IMR-90 (cell line): ENCODE data around the gene A4GALT. TPM values are rescaled to one million over a fixed set of nuclear protein-coding genes. Genes with fewer than 3 reads are reported as not detected.

Experiments used
- ATAC-seq: fragments of 200-7000 bp; cut with Tn5 transposase; 2 replicates; pipeline ENCODE4 v1.9.1; 2020; ENCODE audit warnings: low read depth, mild to moderate bottlenecking, moderate library complexity
- BruUV-seq: library from RNA; stranded (reverse); fragments of 400-500 nt; replicated peaks from 2 replicates; lab custom pipeline; 2021; lab: Mats Ljungman, UMichigan
- CTCF ChIA-PET: fragments of 300-600 bp; formaldehyde crosslinking; extraction: SDS; loops from one replicate; lab custom pipeline; 2021; ENCODE audit warnings: antibody characterized with exemption; lab: Yijun Ruan, JAX
- POLR2A ChIA-PET: fragments of 300-600 bp; sonication (Branson Sonifier 250); formaldehyde crosslinking; loops from one replicate; lab custom pipeline; 2022; ENCODE audit warnings: antibody characterized with exemption; ENCODE audit not compliant: unreplicated experiment; lab: Charles Lee
- DNase-seq: peaks from one replicate; pipeline ENCODE4 v3.0.0; 2013
- H2AFZ ChIP-seq: replicated peaks from 2 replicates; pipeline ENCODE3; 2013; ENCODE audit warnings: low read length, mild to moderate bottlenecking; ENCODE audit not compliant: poor library complexity
- H2AK5ac ChIP-seq: 2 replicates; pipeline ENCODE4 v1.6.1; 2013; ENCODE audit warnings: low read depth, low read length, inconsistent platforms
- H2AK9ac ChIP-seq: replicated peaks from 2 replicates; pipeline ENCODE3; 2013; ENCODE audit warnings: mild to moderate bottlenecking, low read depth, low read length, moderate library complexity; ENCODE audit not compliant: poor library complexity
- H2BK120ac ChIP-seq: 2 replicates; pipeline ENCODE4 v1.6.1; 2013; ENCODE audit warnings: low read depth, low read length, inconsistent platforms
- H2BK15ac ChIP-seq: 3 replicates; pipeline ENCODE4 v1.6.1; 2013; ENCODE audit warnings: low read depth, low read length, inconsistent platforms
- H2BK20ac ChIP-seq: 2 replicates; pipeline ENCODE4 v1.6.1; 2013; ENCODE audit warnings: low read depth, mild to moderate bottlenecking, inconsistent platforms, low read length, moderate library complexity
- H2BK5ac ChIP-seq: 2 replicates; pipeline ENCODE4 v1.6.1; 2013; ENCODE audit warnings: mild to moderate bottlenecking, low read depth, low read length, inconsistent platforms; ENCODE audit not compliant: poor library complexity, severe bottlenecking
- H3K14ac ChIP-seq: replicated peaks from 2 replicates; pipeline ENCODE4 v1.6.1; 2013; ENCODE audit warnings: low read depth, low read length, inconsistent platforms
- H3K18ac ChIP-seq: 2 replicates; pipeline ENCODE4 v1.6.1; 2013; ENCODE audit warnings: low read depth, low read length, control low read depth
- H3K23ac ChIP-seq: 2 replicates; pipeline ENCODE4 v1.6.1; 2013; ENCODE audit warnings: low read depth, low read length, inconsistent platforms
- H3K27ac ChIP-seq: 2 replicates; pipeline ENCODE4 v1.5.1; 2013; ENCODE audit warnings: mild to moderate bottlenecking, control low read depth, low read length; ENCODE audit not compliant: insufficient read depth
- H3K27me3 ChIP-seq: 2 replicates; pipeline ENCODE4 v1.6.1; 2013; ENCODE audit warnings: low read length; ENCODE audit not compliant: control insufficient read depth, insufficient read depth
- H3K36me3 ChIP-seq: 2 replicates; pipeline ENCODE4 v1.6.1; 2013; ENCODE audit warnings: low read length, mixed read lengths; ENCODE audit not compliant: control insufficient read depth, insufficient read depth
- H3K4ac ChIP-seq: 2 replicates; pipeline ENCODE4 v1.6.1; 2013; ENCODE audit warnings: low read depth, low read length, inconsistent platforms
- H3K4me1 ChIP-seq: 2 replicates; pipeline ENCODE4 v1.6.1; 2013; ENCODE audit warnings: low read length, mixed read lengths; ENCODE audit not compliant: control insufficient read depth, insufficient read depth
- H3K4me2 ChIP-seq: 2 replicates; pipeline ENCODE4 v1.6.1; 2013; ENCODE audit warnings: low read depth, mild to moderate bottlenecking, control low read depth, low read length, moderate library complexity
- H3K4me3 ChIP-seq: 2 replicates; pipeline ENCODE4 v1.5.1; 2013; ENCODE audit warnings: low read depth, mild to moderate bottlenecking, control low read depth, low read length, moderate library complexity; ENCODE audit not compliant: insufficient read depth
- H3K56ac ChIP-seq: 2 replicates; pipeline ENCODE4 v1.6.1; 2013; ENCODE audit warnings: low read length, inconsistent platforms; ENCODE audit not compliant: insufficient read depth; ENCODE audit errors: extremely low read depth
- H3K79me1 ChIP-seq, 2 experiments: 2 replicates each; pipeline ENCODE4 v1.6.1; 2013; ENCODE audit warnings: low read length in 2 of 2, inconsistent platforms in 1 of 2, low read depth in 1 of 2
- H3K9ac ChIP-seq: 2 replicates; pipeline ENCODE4 v1.6.1; 2013; ENCODE audit warnings: low read depth, low read length, control low read depth
- H3K9me1 ChIP-seq: 2 replicates; pipeline ENCODE4 v1.6.1; 2013; ENCODE audit warnings: low read length, inconsistent platforms; ENCODE audit not compliant: insufficient read depth
- H3K9me3 ChIP-seq: 2 replicates; pipeline ENCODE4 v1.6.1; 2013; ENCODE audit warnings: low read length; ENCODE audit not compliant: control insufficient read depth, insufficient read depth
- H4K20me1 ChIP-seq: 2 replicates; pipeline ENCODE4 v1.6.1; 2013; ENCODE audit warnings: low read length, inconsistent platforms; ENCODE audit not compliant: insufficient read depth
- H4K5ac ChIP-seq: 2 replicates; pipeline ENCODE4 v1.6.1; 2013; ENCODE audit warnings: mild to moderate bottlenecking, low read depth, low read length, control low read depth
- H4K8ac ChIP-seq, 2 experiments: 2 replicates each; pipeline ENCODE4 v1.6.1; 2013; ENCODE audit warnings: low read depth in 2 of 2, low read length in 2 of 2, control low read depth in 1 of 2, inconsistent platforms in 1 of 2
- H4K91ac ChIP-seq: 2 replicates; pipeline ENCODE4 v1.6.1; 2013; ENCODE audit warnings: low read depth, low read length, inconsistent platforms; ENCODE audit not compliant: insufficient read depth
- CEBPB ChIP-seq: IDR thresholded peaks from 2 replicates; pipeline ENCODE4 v1.6.1; 2012; ENCODE audit warnings: low read depth, low read length, improper control_type of control experiment
- CHD1 ChIP-seq: IDR thresholded peaks from 2 replicates; pipeline ENCODE4 v1.6.1; 2012; ENCODE audit warnings: low read depth, low read length, improper control_type of control experiment
- FOS ChIP-seq: fragments of 150-350 bp; IDR thresholded peaks from 2 replicates; pipeline ENCODE4 v1.6.1; 2016; ENCODE audit warnings: low read depth, low read length
- MAFK ChIP-seq: IDR thresholded peaks from 2 replicates; pipeline ENCODE4 v1.6.1; 2012; ENCODE audit warnings: low read depth, low read length, improper control_type of control experiment
- MXI1 ChIP-seq: IDR thresholded peaks from 2 replicates; pipeline ENCODE4 v1.6.1; 2012; ENCODE audit warnings: low read depth, mild to moderate bottlenecking, low read length, moderate library complexity, borderline replicate concordance
- NFE2L2 ChIP-seq: fragments of 150-350 bp; IDR thresholded peaks from 2 replicates; pipeline ENCODE4 v1.6.1; 2016; ENCODE audit warnings: low read depth, mild to moderate bottlenecking, low read length
- RAD21 ChIP-seq: IDR thresholded peaks from 2 replicates; pipeline ENCODE4 v1.6.1; 2012; ENCODE audit warnings: low read length, improper control_type of control experiment
- RCOR1 ChIP-seq: IDR thresholded peaks from 2 replicates; pipeline ENCODE4 v1.6.1; 2012; ENCODE audit warnings: mild to moderate bottlenecking, low read length, improper control_type of control experiment; ENCODE audit not compliant: insufficient replicate concordance
- RFX5 ChIP-seq: IDR thresholded peaks from 2 replicates; pipeline ENCODE4 v1.8.0; 2012; ENCODE audit warnings: low read depth, mild to moderate bottlenecking, low read length, moderate library complexity
- SMC3 ChIP-seq: fragments of 150-350 bp; IDR thresholded peaks from 2 replicates; pipeline ENCODE4 v1.6.1; 2016; ENCODE audit warnings: low read depth, mild to moderate bottlenecking, antibody characterized with exemption, low read length, moderate library complexity
- WGBS, 2 experiments: methylation state at CpG; one replicate each; pipeline versions ENCODE4 v1.1.5 to v1.1.7; 2013; ENCODE audit warnings: missing lambda C conversion rate in 2 of 2; ENCODE audit not compliant: insufficient read length in 1 of 2; ENCODE audit errors: extremely low coverage in 2 of 2; 5-methylcytosine and 5-hydroxymethylcytosine counted together
- dilution Hi-C: fragments of 300-500 bp; cut with HindIII; formaldehyde crosslinking; loops from one replicate; pipeline ENCODE4 v1.14.3; 2018; ENCODE audit warnings: low sequenced_read_pairs; ENCODE audit not compliant: unreplicated experiment
- in situ Hi-C: fragments of 300-500 bp; cut with MboI; formaldehyde crosslinking; loops from 3 replicates; pipeline ENCODE4 v1.14.3; 2019; ENCODE audit warnings: low sequenced_read_pairs, inconsistent platforms, mixed read lengths
- intact Hi-C: fragments of 100-400 bp; cut with micrococcal nuclease; formaldehyde crosslinking; loops from 2 replicates; pipeline ENCODE4 v1.10.0; 2022
- polyA plus RNA-seq, 3 experiments: library from polyadenylated mRNA; depleted of rRNA; stranded (reverse); fragments of >200 nt; gene quantifications; 2 replicates each; pipeline ENCODE4 v1.2.3, GENCODE V29; 2012; ENCODE audit warnings: low replicate concordance in 1 of 3
- total RNA-seq: library from RNA; depleted of rRNA; stranded (reverse); fragments of >200 nt; gene quantifications from 2 replicates; pipeline ENCODE4 v1.2.3, GENCODE V29; 2012
- TF ChIP-seq, protein P1 (sequence below): fragments of 150-350 bp; IDR thresholded peaks from 2 replicates; pipeline ENCODE4 v1.6.1; 2017; ENCODE audit warnings: mild to moderate bottlenecking, antibody characterized with exemption, low read length, low read depth
- TF ChIP-seq, protein P2 (sequence below): fragments of 150-350 bp; IDR thresholded peaks from 2 replicates; pipeline ENCODE4 v1.6.1; 2016; ENCODE audit warnings: low read depth, mild to moderate bottlenecking, low read length, moderate library complexity, borderline replicate concordance
- TF ChIP-seq, protein P3 (sequence below): conservative IDR thresholded peaks from 2 replicates; pipeline ENCODE4 v1.5.1; 2012; ENCODE audit warnings: mild to moderate bottlenecking, low read depth, low read length, improper control_type of control experiment

Gene A4GALT
- total and polyA plus RNA-seq, 2 of the 4 experiments (the other 2 are of a cell fraction): 1.6 to 6.1 TPM

DNA sequence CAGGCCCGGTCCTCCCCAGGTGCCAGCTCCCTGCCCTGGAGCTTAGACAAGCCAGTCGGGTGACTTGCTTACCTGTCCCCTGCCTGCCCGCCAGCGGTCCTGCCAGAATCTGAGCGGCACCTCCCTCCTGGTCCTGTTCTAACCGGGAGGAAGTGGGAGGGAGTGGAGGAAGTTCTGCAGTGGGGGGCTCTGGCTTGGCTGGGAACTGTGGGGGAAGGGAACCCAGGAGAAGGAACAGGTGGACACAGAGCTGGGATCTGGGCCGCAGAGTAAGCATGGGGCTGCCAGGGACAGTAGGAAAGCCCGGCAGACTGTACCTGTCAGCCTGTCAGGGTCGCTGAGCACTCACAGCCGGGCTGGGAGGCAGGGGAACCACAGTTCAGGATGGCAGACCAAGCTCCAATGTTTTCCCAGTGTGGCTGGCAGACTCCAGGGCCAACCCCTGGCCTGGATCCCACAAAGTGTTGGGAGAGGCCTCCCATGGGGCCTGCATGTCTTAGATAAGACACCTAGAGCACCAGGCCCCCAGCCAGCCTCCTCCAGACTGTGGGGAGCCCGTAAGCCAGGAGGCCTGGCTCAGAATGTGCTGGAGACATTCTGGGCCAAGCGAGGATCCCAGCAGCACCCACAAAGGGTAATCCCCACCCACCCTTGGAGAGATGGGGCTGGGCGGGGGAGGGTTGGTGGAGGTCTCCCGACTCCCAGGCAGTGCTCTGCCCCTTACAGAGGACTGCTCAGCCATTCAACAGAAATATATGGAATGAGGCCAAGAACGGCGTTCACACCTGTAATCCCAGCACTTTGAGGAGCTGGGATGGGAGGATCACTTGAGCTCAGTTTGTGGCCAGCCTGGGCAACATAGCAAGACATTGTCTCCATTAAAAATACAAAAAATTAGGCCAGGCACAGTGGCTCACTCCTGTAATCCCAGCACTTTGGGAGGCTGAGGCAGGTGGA is 73.8 kb downstream of the A4GALT start:
- peak overlapping the region; percentile 15 for H2AK9ac ChIP-seq
- H2AK5ac ChIP-seq: peak overlapping the region; percentile 33; the same call in 1 of the 2 replicates
- DNase-seq (no peak), ATAC-seq (no peak)
- H3K18ac ChIP-seq: no peak overlapping the region
- H4K5ac ChIP-seq: no peak overlapping the region
- H3K4me1 ChIP-seq: peaks cover 42% of the 10 kb centered on the region
- no peak overlapping the region for H3K27ac ChIP-seq
- POLR2A ChIA-PET: interaction anchor here (1.5 kb wide), 1 partner anchor 32 kb away, joined by 4 read pairs; the partner anchor contains the start of gene POLDIP3
- H3K36me3 ChIP-seq: no peaks in the 10 kb centered on the region
- no peaks in the 10 kb centered on the region for H3K9me3 ChIP-seq
- no peaks in the 10 kb centered on the region for H3K27me3 ChIP-seq
- dilution Hi-C loops (no loop called here), intact Hi-C loops (no loop called here), in situ Hi-C loops (no loop called here)
- H4K20me1 ChIP-seq: peaks cover 64% of the 10 kb centered on the region
- peak overlapping the region; percentile 47 for H2AFZ ChIP-seq
- peaks cover 28% of the 10 kb centered on the region for H3K9me1 ChIP-seq
- TF ChIP-seq RCOR1: no peak
- no peak for TF ChIP-seq RAD21
- TF ChIP-seq MXI1: no peak
- no peak for TF ChIP-seq FOS
- TF ChIP-seq SMC3: no peak
- TF ChIP-seq CEBPB: no peak
- TF ChIP-seq, protein P1, sequence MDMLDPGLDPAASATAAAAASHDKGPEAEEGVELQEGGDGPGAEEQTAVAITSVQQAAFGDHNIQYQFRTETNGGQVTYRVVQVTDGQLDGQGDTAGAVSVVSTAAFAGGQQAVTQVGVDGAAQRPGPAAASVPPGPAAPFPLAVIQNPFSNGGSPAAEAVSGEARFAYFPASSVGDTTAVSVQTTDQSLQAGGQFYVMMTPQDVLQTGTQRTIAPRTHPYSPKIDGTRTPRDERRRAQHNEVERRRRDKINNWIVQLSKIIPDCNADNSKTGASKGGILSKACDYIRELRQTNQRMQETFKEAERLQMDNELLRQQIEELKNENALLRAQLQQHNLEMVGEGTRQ: no peak
- TF ChIP-seq, protein P2, sequence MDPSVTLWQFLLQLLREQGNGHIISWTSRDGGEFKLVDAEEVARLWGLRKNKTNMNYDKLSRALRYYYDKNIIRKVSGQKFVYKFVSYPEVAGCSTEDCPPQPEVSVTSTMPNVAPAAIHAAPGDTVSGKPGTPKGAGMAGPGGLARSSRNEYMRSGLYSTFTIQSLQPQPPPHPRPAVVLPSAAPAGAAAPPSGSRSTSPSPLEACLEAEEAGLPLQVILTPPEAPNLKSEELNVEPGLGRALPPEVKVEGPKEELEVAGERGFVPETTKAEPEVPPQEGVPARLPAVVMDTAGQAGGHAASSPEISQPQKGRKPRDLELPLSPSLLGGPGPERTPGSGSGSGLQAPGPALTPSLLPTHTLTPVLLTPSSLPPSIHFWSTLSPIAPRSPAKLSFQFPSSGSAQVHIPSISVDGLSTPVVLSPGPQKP: no peak
- no peak for TF ChIP-seq NFE2L2
- TF ChIP-seq RFX5: no peak
- no peak for TF ChIP-seq MAFK
- no peak for TF ChIP-seq CHD1
- TF ChIP-seq, protein P3, sequence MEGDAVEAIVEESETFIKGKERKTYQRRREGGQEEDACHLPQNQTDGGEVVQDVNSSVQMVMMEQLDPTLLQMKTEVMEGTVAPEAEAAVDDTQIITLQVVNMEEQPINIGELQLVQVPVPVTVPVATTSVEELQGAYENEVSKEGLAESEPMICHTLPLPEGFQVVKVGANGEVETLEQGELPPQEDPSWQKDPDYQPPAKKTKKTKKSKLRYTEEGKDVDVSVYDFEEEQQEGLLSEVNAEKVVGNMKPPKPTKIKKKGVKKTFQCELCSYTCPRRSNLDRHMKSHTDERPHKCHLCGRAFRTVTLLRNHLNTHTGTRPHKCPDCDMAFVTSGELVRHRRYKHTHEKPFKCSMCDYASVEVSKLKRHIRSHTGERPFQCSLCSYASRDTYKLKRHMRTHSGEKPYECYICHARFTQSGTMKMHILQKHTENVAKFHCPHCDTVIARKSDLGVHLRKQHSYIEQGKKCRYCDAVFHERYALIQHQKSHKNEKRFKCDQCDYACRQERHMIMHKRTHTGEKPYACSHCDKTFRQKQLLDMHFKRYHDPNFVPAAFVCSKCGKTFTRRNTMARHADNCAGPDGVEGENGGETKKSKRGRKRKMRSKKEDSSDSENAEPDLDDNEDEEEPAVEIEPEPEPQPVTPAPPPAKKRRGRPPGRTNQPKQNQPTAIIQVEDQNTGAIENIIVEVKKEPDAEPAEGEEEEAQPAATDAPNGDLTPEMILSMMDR: no peak
- H3K9ac ChIP-seq: no peak overlapping the region
- H3K4me3 ChIP-seq: no peak overlapping the region
- no peak overlapping the region for H2BK120ac ChIP-seq
- no peak overlapping the region for H3K56ac ChIP-seq
- WGBS, 2 experiments: 59% methylated on average over 4 of the region's 16 CpGs; no CpG with 5 or more reads in 1 of the 2 experiments
- H2BK5ac ChIP-seq: peak overlapping the region; percentile 10
- H3K4me2 ChIP-seq: peak overlapping the region; percentile 41; the same call in 1 of the 2 replicates
- BruUV-seq: no TSS peak
- H2BK15ac ChIP-seq: no peak overlapping the region
- no peak overlapping the region for H4K8ac ChIP-seq
- CTCF ChIA-PET: interaction anchor here (0.6 kb wide), 1 partner anchor 135 kb away, joined by 3 read pairs; no protein-coding TSS in a partner anchor
- H4K91ac ChIP-seq: no peak overlapping the region
- no peak overlapping the region for H3K14ac ChIP-seq
- peak overlapping the region; percentile 42; the same call in 1 of the 2 replicates for H3K23ac ChIP-seq
- H3K79me1 ChIP-seq: peaks cover 4 to 74% of the 10 kb centered on the region in 2 experiments; a peak in 2 of 4 replicates
- no peak overlapping the region for H2BK20ac ChIP-seq
- no peak overlapping the region for H3K4ac ChIP-seq
